Sigmoid colon (tissue), 4 donors: ENCODE measurements around the gene PIGP.

Experiments
- EP300 ChIP-seq, 4 donors: sonication (generic); formaldehyde crosslinking; IDR thresholded peaks; one replicate each; pipeline ENCODE4 v1.6.1; 2017; ENCODE audit warnings: antibody characterized with exemption in 4 of 4
- POLR2AphosphoS5 ChIP-seq, 4 donors: sonication (generic); formaldehyde crosslinking; IDR thresholded peaks; one replicate each; pipeline ENCODE4 v1.6.1; 2017; ENCODE audit warnings: antibody characterized with exemption in 4 of 4

DNA sequence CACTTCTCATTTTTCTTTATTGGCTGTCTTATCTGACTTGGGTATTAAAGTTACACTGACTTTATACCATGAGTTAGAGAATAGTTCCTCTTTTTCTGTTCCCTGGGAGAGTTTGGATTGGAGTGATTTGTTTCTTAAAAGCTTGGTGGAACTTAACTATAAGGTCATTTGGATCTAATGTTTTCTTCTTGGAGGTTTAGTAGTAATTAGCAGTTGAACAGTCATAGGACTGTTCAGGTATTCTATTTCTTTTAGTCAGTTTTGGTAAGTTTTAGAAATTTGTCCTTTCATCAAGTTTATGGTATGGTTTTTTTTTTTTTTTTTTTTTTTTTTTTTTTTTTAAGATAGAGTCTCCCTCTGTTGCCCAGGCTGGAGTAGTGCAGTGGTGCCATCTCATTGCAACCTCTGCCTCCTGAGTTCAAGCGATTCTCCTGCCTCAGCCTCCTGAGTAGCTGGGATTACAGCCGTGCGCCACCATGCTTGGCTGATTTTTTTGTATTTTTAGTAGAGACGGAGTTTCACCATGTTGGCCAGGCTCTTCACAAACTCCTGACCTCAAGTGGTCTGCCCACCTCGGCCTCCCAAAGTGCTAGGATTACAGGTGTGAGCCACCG, 6.4 kb upstream of the PIGP start:
- TF ChIP-seq EP300 (IDR thresholded peaks at IDR 0.05) = no peak
- no peak for TF ChIP-seq POLR2AphosphoS5 (IDR thresholded peaks at IDR 0.05)
